CD14-positive monocyte (primary cell): Measurements from ENCODE around the gene FBXO28. TPM values are rescaled to one million over a fixed set of nuclear protein-coding genes. Genes with fewer than 3 reads are reported as not detected.

Source experiments
- DNase-seq, 3 donors: peaks; one replicate each; pipeline ENCODE4 v3.0.0-alpha.2; 2011 to 2022
- H2AFZ ChIP-seq: 2 replicates; pipeline ENCODE4 v1.6.0; 2012; ENCODE audit warnings: mild to moderate bottlenecking, low read depth, low read length, inconsistent platforms; ENCODE audit not compliant: insufficient read depth, poor library complexity, severe bottlenecking
- H3K27ac ChIP-seq, 2 donors: 1 replicate in 1 of 2; 2 replicates in 1 of 2; pipeline ENCODE4 v1.5.1; 2012 to 2013; ENCODE audit warnings: low read length in 2 of 2, control low read depth in 1 of 2, inconsistent platforms in 1 of 2, low read depth in 1 of 2, mild to moderate bottlenecking in 1 of 2
- H3K27me3 ChIP-seq, 2 donors: one replicate each; pipeline versions ENCODE4 v1.6.0 to v1.6.1; 2011 to 2013; ENCODE audit warnings: low read length in 2 of 2; ENCODE audit not compliant: control insufficient read depth in 2 of 2, insufficient read depth in 2 of 2
- H3K36me3 ChIP-seq, 2 donors: replicated peaks in 1 of 2; 1 replicate in 1 of 2; 2 replicates in 1 of 2; pipeline versions ENCODE4 v1.5.1 to v1.6.1; 2012 to 2013; ENCODE audit warnings: low read length in 2 of 2, control low read depth in 1 of 2, inconsistent platforms in 1 of 2, mild to moderate bottlenecking in 1 of 2; ENCODE audit not compliant: insufficient read depth in 2 of 2, control insufficient read depth in 1 of 2
- H3K4me1 ChIP-seq, 2 donors: 1 replicate in 1 of 2; 2 replicates in 1 of 2; pipeline versions ENCODE4 v1.5.1 to v1.6.1; 2012 to 2013; ENCODE audit warnings: low read length in 2 of 2, control low read depth in 1 of 2, inconsistent platforms in 1 of 2, mild to moderate bottlenecking in 1 of 2, moderate library complexity in 1 of 2; ENCODE audit not compliant: insufficient read depth in 2 of 2, control insufficient read depth in 1 of 2
- H3K4me2 ChIP-seq: replicated peaks from 2 replicates; pipeline ENCODE3; 2012; ENCODE audit warnings: low read length, moderate library complexity, mild to moderate bottlenecking; ENCODE audit not compliant: poor library complexity, severe bottlenecking; ENCODE audit errors: extremely low read depth
- H3K4me3 ChIP-seq, 3 experiments: fragments of 200-600 bp in 1 of 3; sonication (generic) in 1 of 3; replicated peaks in 1 of 3; 1 replicate in 2 of 3; 2 replicates in 1 of 3; pipeline ENCODE4 v1.5.1; 2011 to 2013; ENCODE audit warnings: low read length in 3 of 3, mild to moderate bottlenecking in 3 of 3, control low read depth in 2 of 3, low read depth in 2 of 3, inconsistent platforms in 1 of 3, moderate library complexity in 1 of 3
- H3K79me2 ChIP-seq: 2 replicates; pipeline ENCODE4 v1.6.0; 2012; ENCODE audit warnings: mild to moderate bottlenecking, control low read depth, inconsistent platforms, low read length, moderate library complexity; ENCODE audit not compliant: insufficient read depth
- H3K9ac ChIP-seq: 2 replicates; pipeline ENCODE4 v1.6.0; 2017; ENCODE audit warnings: low read length, mild to moderate bottlenecking; ENCODE audit not compliant: insufficient read depth, poor library complexity, severe bottlenecking
- H3K9me3 ChIP-seq, 2 donors: replicated peaks in 1 of 2; 1 replicate in 1 of 2; 2 replicates in 1 of 2; pipeline versions ENCODE4 v1.5.1 to v1.6.1; 2012 to 2013; ENCODE audit warnings: low read length in 2 of 2, control low read depth in 1 of 2; ENCODE audit not compliant: control insufficient read depth in 1 of 2, insufficient read depth in 1 of 2
- H4K20me1 ChIP-seq: 2 replicates; pipeline ENCODE4 v1.6.0; 2012; ENCODE audit warnings: mild to moderate bottlenecking, low read length, control low read depth, moderate library complexity; ENCODE audit not compliant: insufficient read depth
- H3K27ac Mint-ChIP-seq, 7 donors: one replicate each; pipeline ENCODE4 v1.8.0; 2020; ENCODE audit warnings: mild to moderate bottlenecking in 7 of 7, mixed read lengths in 7 of 7, moderate library complexity in 6 of 7, inconsistent platforms in 2 of 7
- H3K27me3 Mint-ChIP-seq, 3 donors: one replicate each; pipeline ENCODE4 v1.8.0; 2021 to 2022; ENCODE audit warnings: low read depth in 3 of 3, mild to moderate bottlenecking in 3 of 3, mixed read lengths in 3 of 3, moderate library complexity in 3 of 3, inconsistent platforms in 1 of 3
- H3K36me3 Mint-ChIP-seq, 2 donors: one replicate each; pipeline ENCODE4 v1.8.0; 2020; ENCODE audit warnings: mixed read lengths in 2 of 2, inconsistent platforms in 1 of 2, mild to moderate bottlenecking in 1 of 2
- H3K4me1 Mint-ChIP-seq: one replicate; pipeline ENCODE4 v1.8.0; 2020; ENCODE audit warnings: mild to moderate bottlenecking, mixed read lengths
- H3K4me3 Mint-ChIP-seq, 2 donors: one replicate each; pipeline ENCODE4 v1.8.0; 2020; ENCODE audit warnings: mild to moderate bottlenecking in 2 of 2, mixed read lengths in 2 of 2, moderate library complexity in 1 of 2
- H3K9me3 Mint-ChIP-seq, 7 donors: one replicate each; pipeline ENCODE4 v1.8.0; 2020 to 2022; ENCODE audit warnings: mixed read lengths in 7 of 7, mild to moderate bottlenecking in 6 of 7, moderate library complexity in 6 of 7, inconsistent platforms in 2 of 7
- WGBS: methylation state at CpG from one replicate; pipeline ENCODE4 v1.1.5; 2013; ENCODE audit warnings: missing lambda C conversion rate; ENCODE audit not compliant: insufficient coverage; 5-methylcytosine and 5-hydroxymethylcytosine counted together
- intact Hi-C, 2 donors: fragments of 100-400 bp; cut with micrococcal nuclease; formaldehyde crosslinking; loops; one replicate each; pipeline versions ENCODE4 v1.15.0 to v1.15.1; 2023
- polyA plus RNA-seq, 3 donors: library from polyadenylated mRNA; depleted of rRNA in 1 of 3; unstranded in 2 of 3; stranded (reverse) in 1 of 3; fragments of 300-500 nt in 2 of 3; fragments of >200 nt in 1 of 3; fragmentation: Illumina TruSeq in 2 of 3; gene quantifications; 1 replicate in 2 of 3; 2 replicates in 1 of 3; pipeline ENCODE4 v1.2.3, GENCODE V29; 2012 to 2021
- TF ChIP-seq, protein P1 (sequence below): fragments of 200-600 bp; IDR thresholded peaks from one replicate; pipeline ENCODE4 v1.8.0; 2022; ENCODE audit warnings: antibody characterized with exemption, mild to moderate bottlenecking

FBXO28 gene
- polyA plus RNA-seq, 3 donors: 12.9 to 15.8 (median 13.0) TPM

DNA sequence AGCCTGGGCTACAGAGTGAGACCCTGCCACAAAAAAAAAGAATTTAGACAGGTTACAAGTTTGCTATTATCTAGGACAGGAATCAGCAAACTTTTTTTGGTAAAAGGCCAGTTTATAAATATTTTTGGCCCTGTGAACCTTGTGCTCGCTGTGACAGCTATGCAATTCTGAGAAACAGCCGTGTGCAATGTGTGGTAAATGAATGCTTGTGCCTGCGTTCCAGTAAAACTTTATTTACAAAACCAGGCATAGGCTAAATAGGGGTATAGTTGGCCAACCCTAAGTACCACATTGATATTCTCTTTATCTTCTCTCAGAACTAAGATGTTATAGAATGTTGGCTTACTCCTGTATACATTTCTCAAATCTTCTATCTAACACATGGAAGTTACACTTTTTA lies 24.3 kb downstream of the FBXO28 start:
- DNase-seq: no peak
- Histone ChIP-seq H3K9me3 (no peaks in the 10 kb centered on the region), H3K4me1 (no peaks in the 10 kb centered on the region), H3K79me2 (no peaks in the 10 kb centered on the region), H3K27ac (no peak overlapping the region), H3K4me3 (no peak overlapping the region), H3K4me2 (no peak overlapping the region), H3K27me3 (no peaks in the 10 kb centered on the region), H3K9ac (no peak overlapping the region), H3K36me3 (peaks cover 45 to 92% of the 10 kb centered on the region in 2 donors), H2AFZ (no peak overlapping the region), H4K20me1 (peaks cover 4% of the 10 kb centered on the region)
- no CpG with 5 or more reads among the region's 3 CpGs for WGBS
- TF ChIP-seq, protein P1, sequence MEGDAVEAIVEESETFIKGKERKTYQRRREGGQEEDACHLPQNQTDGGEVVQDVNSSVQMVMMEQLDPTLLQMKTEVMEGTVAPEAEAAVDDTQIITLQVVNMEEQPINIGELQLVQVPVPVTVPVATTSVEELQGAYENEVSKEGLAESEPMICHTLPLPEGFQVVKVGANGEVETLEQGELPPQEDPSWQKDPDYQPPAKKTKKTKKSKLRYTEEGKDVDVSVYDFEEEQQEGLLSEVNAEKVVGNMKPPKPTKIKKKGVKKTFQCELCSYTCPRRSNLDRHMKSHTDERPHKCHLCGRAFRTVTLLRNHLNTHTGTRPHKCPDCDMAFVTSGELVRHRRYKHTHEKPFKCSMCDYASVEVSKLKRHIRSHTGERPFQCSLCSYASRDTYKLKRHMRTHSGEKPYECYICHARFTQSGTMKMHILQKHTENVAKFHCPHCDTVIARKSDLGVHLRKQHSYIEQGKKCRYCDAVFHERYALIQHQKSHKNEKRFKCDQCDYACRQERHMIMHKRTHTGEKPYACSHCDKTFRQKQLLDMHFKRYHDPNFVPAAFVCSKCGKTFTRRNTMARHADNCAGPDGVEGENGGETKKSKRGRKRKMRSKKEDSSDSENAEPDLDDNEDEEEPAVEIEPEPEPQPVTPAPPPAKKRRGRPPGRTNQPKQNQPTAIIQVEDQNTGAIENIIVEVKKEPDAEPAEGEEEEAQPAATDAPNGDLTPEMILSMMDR: no peak
- Mint-ChIP-seq H3K27me3 (no peaks in the 10 kb centered on the region), H3K36me3 (peaks cover 52 to 84% of the 10 kb centered on the region in 2 donors), H3K9me3 (no peaks in the 10 kb centered on the region), H3K4me1 (no peaks in the 10 kb centered on the region), H3K4me3 (no peak overlapping the region), H3K27ac (no peak overlapping the region)
- intact Hi-C loops: no loop called here

DNA sequence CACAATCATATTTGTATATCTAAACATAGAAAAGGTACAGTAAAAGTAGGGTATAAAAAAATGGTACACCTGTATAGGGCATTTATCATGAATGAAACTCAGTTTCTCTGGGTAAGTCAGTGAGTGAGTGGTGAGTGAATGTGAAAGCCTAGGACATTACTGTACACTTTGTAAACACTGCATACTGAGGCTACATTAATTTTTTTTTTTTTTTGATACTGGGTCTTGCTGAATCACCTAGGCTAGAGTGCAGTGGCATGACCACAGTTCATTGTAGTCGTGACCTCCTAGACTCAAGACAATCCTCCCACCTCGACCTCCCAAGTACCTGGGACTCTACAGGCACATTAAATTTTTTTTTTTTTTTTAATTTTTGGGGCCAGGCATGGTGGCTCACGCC lies 27.8 kb downstream of the FBXO28 start:
- H3K4me3 Mint-ChIP-seq: no peak overlapping the region
- Histone ChIP-seq H3K4me3 (no peak overlapping the region), H3K4me1 (no peaks in the 10 kb centered on the region), H3K36me3 (peaks cover 25 to 80% of the 10 kb centered on the region in 2 donors), H3K79me2 (no peaks in the 10 kb centered on the region), H3K9me3 (no peaks in the 10 kb centered on the region), H3K4me2 (no peak overlapping the region), H3K9ac (no peak overlapping the region), H3K27ac (no peak overlapping the region), H3K27me3 (no peaks in the 10 kb centered on the region), H2AFZ (no peak overlapping the region), H4K20me1 (peaks cover 4% of the 10 kb centered on the region)
- H3K4me1 Mint-ChIP-seq: no peaks in the 10 kb centered on the region
- H3K27ac Mint-ChIP-seq: no peak overlapping the region
- no peak for DNase-seq
- TF ChIP-seq, protein P1: no peak
- intact Hi-C loops: no loop called here
- peaks cover 41 to 68% of the 10 kb centered on the region in 2 donors for H3K36me3 Mint-ChIP-seq
- H3K9me3 Mint-ChIP-seq: no peaks in the 10 kb centered on the region
- WGBS: 83% methylated on average over 1 of the region's 3 CpGs
- no peaks in the 10 kb centered on the region for H3K27me3 Mint-ChIP-seq
